Astrocyte (in vitro differentiated cells and primary cell): ENCODE data around the gene EEF1AKMT3. TPM values are rescaled to one million over a fixed set of nuclear protein-coding genes. Genes with fewer than 3 reads are reported as not detected.

ENCODE experiments used
- DNase-seq: peaks from one replicate; pipeline ENCODE4 v3.0.0-alpha.2; 2010; ENCODE audit warnings: low read depth
- FAIRE-seq: peaks from 2 replicates; lab custom pipeline; 2011; peaks lifted over from hg19 to GRCh38; lab: Jason Lieb, UNC
- H2AFZ ChIP-seq: 2 replicates; pipeline ENCODE4 v1.6.0; 2012; ENCODE audit warnings: low read depth, low read length, inconsistent platforms
- H3K27ac ChIP-seq: 2 replicates; pipeline ENCODE4 v1.5.1; 2011; ENCODE audit warnings: low read depth, low read length, inconsistent platforms
- H3K27me3 ChIP-seq: 2 replicates; pipeline ENCODE4 v1.6.0; 2011; ENCODE audit warnings: low read length, inconsistent platforms; ENCODE audit not compliant: insufficient read depth
- H3K36me3 ChIP-seq: 2 replicates; pipeline ENCODE4 v1.5.1; 2011; ENCODE audit warnings: low read length, inconsistent platforms; ENCODE audit not compliant: insufficient read depth
- H3K4me1 ChIP-seq: 2 replicates; pipeline ENCODE4 v1.5.1; 2011; ENCODE audit warnings: low read length, inconsistent platforms; ENCODE audit not compliant: insufficient read depth
- H3K4me2 ChIP-seq: 2 replicates; pipeline ENCODE4 v1.6.0; 2012; ENCODE audit warnings: low read length, inconsistent platforms
- H3K4me3 ChIP-seq: 2 replicates; pipeline ENCODE4 v1.5.1; 2011; ENCODE audit warnings: low read depth, mild to moderate bottlenecking, low read length, inconsistent platforms; ENCODE audit not compliant: insufficient read depth
- H3K79me2 ChIP-seq: 2 replicates; pipeline ENCODE4 v1.6.0; 2012; ENCODE audit warnings: mild to moderate bottlenecking, low read length, inconsistent platforms; ENCODE audit not compliant: insufficient read depth
- H3K9ac ChIP-seq: 2 replicates; pipeline ENCODE4 v1.6.0; 2012; ENCODE audit warnings: mild to moderate bottlenecking, low read length, inconsistent platforms
- H3K9me3 ChIP-seq: 2 replicates; pipeline ENCODE4 v1.5.1; 2012; ENCODE audit warnings: low read depth, mild to moderate bottlenecking, low read length, inconsistent platforms; ENCODE audit not compliant: insufficient read depth
- H4K20me1 ChIP-seq: 2 replicates; pipeline ENCODE4 v1.6.0; 2012; ENCODE audit warnings: low read length, inconsistent platforms; ENCODE audit not compliant: insufficient read depth
- H3K27ac Mint-ChIP-seq: one replicate; pipeline ENCODE4 v1.8.0; 2021; ENCODE audit warnings: mild to moderate bottlenecking, mixed read lengths; ENCODE audit not compliant: unreplicated experiment
- H3K27me3 Mint-ChIP-seq: one replicate; pipeline ENCODE4 v1.8.0; 2021; ENCODE audit warnings: low read depth, mixed read lengths; ENCODE audit not compliant: unreplicated experiment
- H3K36me3 Mint-ChIP-seq: one replicate; pipeline ENCODE4 v1.8.0; 2021; ENCODE audit warnings: low read depth, mixed read lengths; ENCODE audit not compliant: unreplicated experiment
- H3K4me1 Mint-ChIP-seq: one replicate; pipeline ENCODE4 v1.8.0; 2021; ENCODE audit warnings: low read depth, mixed read lengths; ENCODE audit not compliant: unreplicated experiment
- H3K4me3 Mint-ChIP-seq: one replicate; pipeline ENCODE4 v1.8.0; 2021; ENCODE audit warnings: mild to moderate bottlenecking, moderate library complexity, mixed read lengths; ENCODE audit not compliant: unreplicated experiment
- H3K9me3 Mint-ChIP-seq: one replicate; pipeline ENCODE4 v1.8.0; 2021; ENCODE audit warnings: mild to moderate bottlenecking, mixed read lengths; ENCODE audit not compliant: unreplicated experiment
- CTCF ChIP-seq: IDR thresholded peaks from 2 replicates; pipeline ENCODE4 v1.5.1; 2011; ENCODE audit warnings: low read depth, mild to moderate bottlenecking, inconsistent platforms, low read length, moderate library complexity; ENCODE audit not compliant: insufficient read depth
- EZH2 ChIP-seq: IDR thresholded peaks from 2 replicates; pipeline ENCODE4 v1.6.1; 2012; ENCODE audit warnings: mild to moderate bottlenecking, low read length, inconsistent platforms; ENCODE audit not compliant: insufficient read depth
- total RNA-seq: library from RNA; stranded (reverse); gene quantifications from 2 replicates; pipeline ENCODE4 v1.2.1, GENCODE V29; 2021

EEF1AKMT3 gene
- total RNA-seq, 1 donor from 2014 or later, result 8.1 TPM

- no peaks in the 10 kb centered on the region for H3K79me2 ChIP-seq
- no peak overlapping the region for H3K9ac ChIP-seq
- Mint-ChIP-seq H3K9me3 (no peaks in the 10 kb centered on the region), H3K36me3 (peaks cover 29% of the 10 kb centered on the region), H3K4me1 (peaks cover 4% of the 10 kb centered on the region), H3K27ac (no peak overlapping the region), H3K27me3 (no peaks in the 10 kb centered on the region), H3K4me3 (no peak overlapping the region)
- H3K4me3 ChIP-seq, result no peak overlapping the region
- no peak for DNase-seq
- H3K27ac ChIP-seq, result no peak overlapping the region
- no peaks in the 10 kb centered on the region for H4K20me1 ChIP-seq
- H3K4me2 ChIP-seq, result no peak overlapping the region
- peaks cover 15% of the 10 kb centered on the region for H3K36me3 ChIP-seq
- no peaks in the 10 kb centered on the region for H3K27me3 ChIP-seq
- H3K9me3 ChIP-seq, result no peaks in the 10 kb centered on the region
- H3K4me1 ChIP-seq, result peaks cover 9% of the 10 kb centered on the region
- TF ChIP-seq CTCF, result no peak
- no peak for FAIRE-seq
- no peak overlapping the region for H2AFZ ChIP-seq
These were observed 34.9 kb downstream of the EEF1AKMT3 start for GRCh38 chr12:57807285-57807684.

GRCh38 chr12:57808351-57808750 is 35.9 kb downstream of the EEF1AKMT3 start:
- H3K9me3 ChIP-seq, result no peaks in the 10 kb centered on the region
- peaks cover 16% of the 10 kb centered on the region for H3K4me1 ChIP-seq
- no peak overlapping the region for H3K9ac ChIP-seq
- H2AFZ ChIP-seq, result no peak overlapping the region
- H4K20me1 ChIP-seq, result no peaks in the 10 kb centered on the region
- DNase-seq (no peak), FAIRE-seq (no peak)
- Mint-ChIP-seq H3K27ac (no peak overlapping the region), H3K36me3 (peaks cover 29% of the 10 kb centered on the region), H3K4me1 (peaks cover 8% of the 10 kb centered on the region), H3K27me3 (no peaks in the 10 kb centered on the region), H3K4me3 (no peak overlapping the region), H3K9me3 (no peaks in the 10 kb centered on the region)
- no peak for TF ChIP-seq CTCF
- no peak overlapping the region for H3K4me3 ChIP-seq
- H3K79me2 ChIP-seq, result no peaks in the 10 kb centered on the region
- no peak overlapping the region for H3K27ac ChIP-seq
- no peaks in the 10 kb centered on the region for H3K27me3 ChIP-seq
- no peak overlapping the region for H3K4me2 ChIP-seq
- H3K36me3 ChIP-seq, result peaks cover 12% of the 10 kb centered on the region

- no peaks in the 10 kb centered on the region for H3K9me3 ChIP-seq
- FAIRE-seq (no peak), DNase-seq (no peak)
- Mint-ChIP-seq H3K27ac (no peak overlapping the region), H3K27me3 (no peaks in the 10 kb centered on the region), H3K9me3 (no peaks in the 10 kb centered on the region), H3K36me3 (peaks cover 26% of the 10 kb centered on the region), H3K4me3 (no peak overlapping the region), H3K4me1 (peaks cover 10% of the 10 kb centered on the region)
- no peak overlapping the region for H3K9ac ChIP-seq
- H3K4me1 ChIP-seq, result peaks cover 16% of the 10 kb centered on the region
- no peak overlapping the region for H3K4me2 ChIP-seq
- H3K79me2 ChIP-seq, result no peaks in the 10 kb centered on the region
- no peak overlapping the region for H2AFZ ChIP-seq
- H3K4me3 ChIP-seq, result no peak overlapping the region
- no peak for TF ChIP-seq CTCF
- TF ChIP-seq EZH2, result no peak
- H3K36me3 ChIP-seq, result peaks cover 12% of the 10 kb centered on the region
- no peak overlapping the region for H3K27ac ChIP-seq
- no peaks in the 10 kb centered on the region for H3K27me3 ChIP-seq
- peaks cover 9% of the 10 kb centered on the region for H4K20me1 ChIP-seq
These were observed 37.0 kb downstream of the EEF1AKMT3 start for GRCh38 chr12:57809425-57809824.
